Rectal smooth muscle tissue (tissue), 1 donor: ENCODE results near the gene CTDSPL.

Experiments
- H3K27ac ChIP-seq: one replicate; pipeline ENCODE4 v1.7.0; 2013; ENCODE audit warnings: low read depth, low read length, inconsistent platforms
- H3K27me3 ChIP-seq: one replicate; pipeline ENCODE4 v1.7.0; 2013; ENCODE audit warnings: low read length; ENCODE audit not compliant: control insufficient read depth, insufficient read depth
- H3K36me3 ChIP-seq: one replicate; pipeline ENCODE4 v1.7.0; 2013; ENCODE audit warnings: low read length; ENCODE audit not compliant: control insufficient read depth, insufficient read depth
- H3K4me1 ChIP-seq: one replicate; pipeline ENCODE4 v1.7.0; 2013; ENCODE audit warnings: low read length; ENCODE audit not compliant: control insufficient read depth, insufficient read depth
- H3K4me3 ChIP-seq: one replicate; pipeline ENCODE4 v1.7.0; 2013; ENCODE audit warnings: low read length
- H3K9ac ChIP-seq: one replicate; pipeline ENCODE4 v1.7.0; 2013; ENCODE audit warnings: low read length

The CTDSPL gene

DNA sequence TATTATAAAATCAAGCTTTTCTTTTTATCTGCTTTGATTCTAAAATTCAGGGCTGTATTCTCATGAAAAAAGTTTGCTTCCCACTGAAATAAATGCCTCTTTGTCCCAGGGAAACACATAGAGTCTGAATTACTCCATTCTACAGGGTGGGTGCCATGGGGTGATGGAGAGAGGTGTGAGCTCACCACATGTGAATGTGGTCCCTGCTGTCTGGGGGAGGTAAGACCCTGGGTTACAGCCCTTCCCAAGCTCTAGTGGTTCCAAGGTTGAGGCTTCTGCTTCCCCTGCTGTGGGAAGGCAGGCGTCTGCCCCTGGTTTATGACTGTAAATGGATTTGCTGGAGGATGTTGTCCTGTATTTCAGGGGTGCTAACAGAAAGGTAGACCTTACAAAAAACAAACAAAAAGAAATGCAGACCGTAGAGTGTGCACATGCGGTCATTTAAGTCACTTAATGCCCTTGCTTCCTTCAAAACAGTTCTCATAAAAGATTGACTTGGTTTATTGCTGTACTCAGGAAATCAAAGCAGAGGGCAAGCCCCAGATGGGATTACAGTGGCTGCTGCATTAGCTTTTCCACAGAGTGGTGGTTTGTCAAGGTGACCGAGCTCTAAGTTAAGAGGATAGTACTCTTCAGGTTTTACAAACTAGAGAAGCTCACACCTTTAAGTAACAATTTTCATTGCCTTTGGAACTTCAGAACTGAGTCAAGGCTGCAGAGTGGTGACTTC lies 49.2 kb downstream of the CTDSPL start:
- H3K27me3 ChIP-seq, result no peaks in the 10 kb centered on the region
- no peaks in the 10 kb centered on the region for H3K36me3 ChIP-seq
- no peak overlapping the region for H3K9ac ChIP-seq
- H3K4me3 ChIP-seq, result no peak overlapping the region
- peak overlapping the region; percentile 38 for H3K27ac ChIP-seq
- H3K4me1 ChIP-seq, result peaks cover 11% of the 10 kb centered on the region

DNA sequence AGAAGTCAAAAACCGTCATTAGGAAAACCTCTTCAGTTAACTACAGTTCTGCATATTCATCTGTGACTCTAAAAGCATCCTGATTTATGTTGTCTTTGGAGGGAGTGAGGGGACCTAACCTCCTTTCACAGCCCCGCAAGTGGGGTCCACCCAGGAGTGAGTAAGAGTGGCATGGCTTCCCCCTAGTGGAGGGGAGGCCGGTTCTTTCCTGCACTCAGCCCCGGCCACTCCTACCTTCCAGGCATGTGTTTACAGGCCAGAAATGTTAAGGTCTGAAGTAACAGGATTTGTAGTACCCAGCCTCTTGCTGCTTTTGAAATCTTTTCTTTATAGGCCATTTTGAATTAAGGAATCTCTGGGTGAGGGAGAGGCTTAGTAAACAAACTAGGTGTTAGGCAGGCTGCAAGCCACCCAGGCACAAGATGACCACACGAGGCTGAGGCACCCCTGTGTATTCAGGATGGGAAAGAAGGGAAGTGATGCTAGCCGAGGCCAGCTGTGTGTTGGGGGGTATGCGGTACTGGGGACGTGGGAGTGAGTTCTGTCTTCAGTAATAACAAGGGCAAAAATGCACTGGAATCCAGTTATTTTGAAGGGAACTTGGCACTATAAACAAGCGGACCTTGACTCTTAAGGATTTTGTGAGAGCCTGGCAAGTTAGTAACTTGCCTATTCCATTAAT lies 50.5 kb downstream of the CTDSPL start:
- no peaks in the 10 kb centered on the region for H3K27me3 ChIP-seq
- no peak overlapping the region for H3K4me3 ChIP-seq
- H3K27ac ChIP-seq, result no peak overlapping the region
- H3K36me3 ChIP-seq, result no peaks in the 10 kb centered on the region
- H3K9ac ChIP-seq, result no peak overlapping the region
- no peaks in the 10 kb centered on the region for H3K4me1 ChIP-seq

DNA sequence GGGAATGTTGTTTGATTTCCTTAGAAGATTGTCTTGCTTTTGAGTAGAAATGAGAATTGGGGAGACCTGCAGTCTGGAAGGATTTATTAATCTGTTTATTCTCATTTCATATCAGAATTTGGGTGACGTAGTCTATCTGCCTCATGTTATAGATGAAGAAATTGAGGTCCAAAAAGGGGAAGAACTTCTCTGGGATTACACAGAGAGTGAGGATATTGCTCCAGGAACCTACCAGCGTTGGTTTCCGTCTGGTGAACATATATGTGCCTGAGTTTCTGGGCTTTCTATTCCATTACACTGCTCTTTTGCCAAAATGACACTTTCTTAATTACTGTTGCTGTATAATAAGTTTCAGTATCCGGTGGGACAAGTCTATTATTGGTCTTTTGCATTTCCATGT lies 51.8 kb downstream of the CTDSPL start:
- Histone ChIP-seq H3K9ac (no peak overlapping the region), H3K36me3 (no peaks in the 10 kb centered on the region), H3K27me3 (no peaks in the 10 kb centered on the region), H3K27ac (no peak overlapping the region), H3K4me1 (no peaks in the 10 kb centered on the region), H3K4me3 (no peak overlapping the region)

DNA sequence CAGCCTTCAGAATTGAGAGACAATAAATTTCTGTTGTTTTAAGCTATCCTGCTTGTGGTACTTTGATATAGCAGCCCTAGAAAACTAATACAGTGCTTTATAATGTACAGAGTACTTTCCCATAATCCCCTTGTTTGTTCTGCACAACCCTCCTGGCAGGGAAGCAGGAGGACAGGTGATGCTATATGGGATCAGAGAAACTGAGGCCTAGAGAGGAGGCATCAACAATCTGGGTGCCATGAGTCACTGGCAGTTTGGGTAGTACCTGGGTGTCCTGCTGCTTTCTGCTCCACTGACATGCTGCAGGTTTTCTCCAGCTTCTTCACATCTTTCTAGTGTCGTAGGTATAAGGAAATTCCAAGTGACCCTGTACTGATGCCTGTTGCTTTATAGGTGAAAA lies 55.0 kb downstream of the CTDSPL start:
- Histone ChIP-seq H3K4me1 (no peaks in the 10 kb centered on the region), H3K27me3 (no peaks in the 10 kb centered on the region), H3K4me3 (no peak overlapping the region), H3K27ac (no peak overlapping the region), H3K36me3 (no peaks in the 10 kb centered on the region), H3K9ac (no peak overlapping the region)

DNA sequence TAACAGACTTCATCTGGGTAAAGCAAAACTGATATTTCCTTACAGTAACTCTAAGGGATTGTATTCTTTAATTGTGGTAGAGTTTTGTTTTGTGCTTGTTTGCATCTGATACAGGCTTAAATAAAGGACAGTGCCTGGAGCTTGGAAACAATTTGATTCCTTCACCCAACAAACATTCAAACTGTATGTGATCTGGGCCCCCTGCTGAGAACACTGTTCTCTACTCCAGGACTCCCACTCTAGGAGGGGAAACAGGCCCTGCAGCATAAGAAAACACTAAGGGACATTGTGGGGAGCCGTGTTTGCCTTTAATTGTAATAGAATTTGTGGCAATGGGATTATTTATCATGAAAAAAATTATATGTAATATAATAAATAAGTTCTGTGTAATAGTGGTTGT lies 56.9 kb downstream of the CTDSPL start:
- Histone ChIP-seq H3K27ac (no peak overlapping the region), H3K4me3 (no peak overlapping the region), H3K27me3 (no peaks in the 10 kb centered on the region), H3K36me3 (no peaks in the 10 kb centered on the region), H3K4me1 (peaks cover 8% of the 10 kb centered on the region), H3K9ac (no peak overlapping the region)

DNA sequence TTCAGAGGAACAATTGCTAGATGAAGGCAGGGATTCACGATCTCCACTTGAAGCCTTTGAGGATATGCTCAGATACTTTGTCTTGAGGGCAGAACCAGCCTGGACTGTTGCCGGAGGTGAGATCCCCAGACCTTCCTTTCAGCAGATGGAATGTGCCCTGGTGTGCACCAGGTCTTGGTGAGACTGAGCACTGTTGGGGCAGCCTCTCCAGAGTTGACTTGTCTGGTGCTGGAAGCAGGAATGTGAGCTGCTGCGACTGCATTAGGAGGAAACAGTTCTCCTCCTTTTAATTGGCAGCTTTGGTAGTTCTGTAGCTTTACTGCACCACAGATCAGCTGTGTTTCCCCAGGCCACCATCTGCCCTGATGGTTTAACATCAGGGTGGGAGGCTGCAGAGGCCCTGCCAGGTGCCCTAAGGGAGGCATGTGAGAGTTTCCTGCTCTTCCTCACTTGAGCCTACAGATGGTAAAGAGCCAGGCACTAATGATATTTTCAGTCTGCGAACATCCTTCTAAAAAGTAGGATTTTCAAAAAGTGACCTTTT lies 58.5 kb downstream of the CTDSPL start:
- H3K36me3 ChIP-seq, result no peaks in the 10 kb centered on the region
- H3K9ac ChIP-seq, result no peak overlapping the region
- no peak overlapping the region for H3K27ac ChIP-seq
- H3K27me3 ChIP-seq, result no peaks in the 10 kb centered on the region
- H3K4me3 ChIP-seq, result no peak overlapping the region
- H3K4me1 ChIP-seq, result peaks cover 14% of the 10 kb centered on the region

DNA sequence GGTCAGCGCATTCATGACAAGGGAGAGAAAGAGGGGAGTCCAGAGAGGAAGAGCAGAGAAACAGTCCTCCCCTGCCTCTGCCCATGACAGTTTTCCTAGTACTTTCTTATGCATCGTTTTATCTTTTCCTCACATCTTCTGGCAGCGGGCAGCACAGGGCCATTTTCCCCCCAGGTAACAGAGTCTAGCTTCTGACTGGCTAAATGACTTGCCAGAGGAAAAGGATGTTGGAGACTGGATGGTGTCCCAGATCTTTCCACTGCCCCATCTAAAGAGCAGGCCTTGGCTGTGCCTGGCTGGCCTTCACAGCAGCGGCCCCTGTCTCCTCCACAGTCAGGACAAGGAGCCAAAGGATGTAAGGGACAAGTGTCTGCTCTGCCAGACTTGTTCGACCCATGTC lies 59.3 kb downstream of the CTDSPL start:
- Histone ChIP-seq H3K4me1 (peaks cover 15% of the 10 kb centered on the region), H3K9ac (no peak overlapping the region), H3K27me3 (no peaks in the 10 kb centered on the region), H3K36me3 (no peaks in the 10 kb centered on the region), H3K27ac (no peak overlapping the region), H3K4me3 (no peak overlapping the region)

DNA sequence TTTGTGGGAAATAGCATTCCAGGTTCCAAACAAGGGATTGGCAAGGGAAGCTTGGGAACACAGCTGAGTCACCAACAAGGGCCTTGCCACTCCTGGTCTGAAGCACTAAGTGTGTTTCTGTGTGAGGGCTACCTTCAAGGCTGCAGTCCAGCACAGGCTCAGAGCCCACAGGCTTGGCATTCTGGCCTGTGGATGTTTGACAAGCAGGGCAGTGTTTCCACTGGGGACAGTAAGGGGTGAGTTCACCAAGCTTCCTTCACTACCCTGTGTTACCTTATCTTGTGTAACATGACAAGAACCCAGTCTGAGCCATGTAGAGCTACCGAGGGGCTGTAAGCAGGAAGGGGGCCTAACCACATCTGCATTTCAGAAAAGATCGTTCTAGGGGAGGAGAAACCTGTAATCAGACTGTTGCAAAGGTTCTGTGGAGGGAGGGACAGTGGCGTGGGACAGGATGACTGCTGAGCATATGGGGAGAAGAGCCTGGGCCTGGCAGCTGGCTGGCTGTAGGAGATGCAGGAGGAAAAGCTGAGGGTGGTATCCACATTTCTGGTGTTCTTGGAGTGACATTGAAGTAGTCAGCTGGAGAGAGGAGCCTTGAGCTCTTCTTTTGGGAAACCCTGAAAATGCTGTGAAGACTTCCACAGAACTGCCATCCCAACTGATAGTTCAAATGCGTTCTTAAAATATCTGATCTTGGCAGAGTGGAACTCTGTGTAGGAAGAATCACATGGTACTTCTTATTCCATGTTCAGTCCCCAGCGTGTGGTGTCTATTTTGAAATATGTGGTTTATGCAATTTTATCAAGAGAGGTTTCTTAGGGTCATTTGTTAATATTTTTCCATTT lies 61.3 kb downstream of the CTDSPL start:
- Histone ChIP-seq H3K36me3 (no peaks in the 10 kb centered on the region), H3K27ac (peak overlapping the region; percentile 18), H3K4me3 (no peak overlapping the region), H3K27me3 (no peaks in the 10 kb centered on the region), H3K4me1 (peaks cover 15% of the 10 kb centered on the region), H3K9ac (no peak overlapping the region)

DNA sequence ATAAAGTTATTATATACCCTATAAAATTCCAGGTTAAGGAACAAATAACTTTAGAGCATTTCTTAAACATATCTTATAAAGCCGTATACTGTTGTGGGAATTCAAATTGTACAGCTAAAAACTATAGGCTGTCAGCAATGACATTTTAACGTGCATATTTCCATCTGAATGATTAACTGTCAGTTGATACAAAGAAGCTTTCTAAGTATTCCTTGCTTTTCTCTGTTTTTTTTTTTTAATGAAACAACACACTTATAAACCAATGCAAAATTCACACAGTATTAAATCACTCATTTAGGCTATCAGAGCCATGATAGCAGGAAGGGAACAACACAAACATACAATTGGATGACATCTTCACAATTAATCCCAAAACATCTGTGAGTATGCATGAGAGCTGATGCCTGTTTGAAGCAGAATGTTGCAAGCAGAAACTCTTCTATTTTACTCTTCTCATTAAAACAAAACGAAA lies 61.9 kb downstream of the CTDSPL start:
- H3K4me1 ChIP-seq, result peaks cover 15% of the 10 kb centered on the region
- H3K27ac ChIP-seq, result no peak overlapping the region

DNA sequence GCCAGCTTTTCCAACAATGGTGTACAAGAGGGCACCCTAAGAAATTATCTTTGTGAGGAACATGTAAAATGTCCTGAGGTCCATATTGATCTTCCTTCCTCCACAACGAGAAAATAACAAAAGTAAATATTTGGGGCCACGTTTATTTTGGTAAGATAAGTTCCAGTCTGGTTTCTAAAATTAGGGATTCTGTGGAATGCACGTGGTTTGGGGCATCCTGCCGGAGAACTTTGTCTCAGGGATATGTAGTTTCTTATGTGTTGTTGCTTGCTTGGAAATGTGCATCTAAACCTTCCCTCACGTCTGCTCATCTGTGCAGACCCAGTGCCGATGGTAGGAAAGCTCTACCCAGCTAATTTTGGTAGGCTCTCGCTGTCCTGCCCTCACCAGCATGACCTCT lies 62.8 kb downstream of the CTDSPL start:
- no peaks in the 10 kb centered on the region for H3K36me3 ChIP-seq
- H3K27ac ChIP-seq, result no peak overlapping the region
- peak overlapping the region; percentile 20 for H3K4me3 ChIP-seq
- H3K27me3 ChIP-seq, result no peaks in the 10 kb centered on the region
- H3K4me1 ChIP-seq, result peaks cover 15% of the 10 kb centered on the region
- H3K9ac ChIP-seq, result no peak overlapping the region

More for the DNA sequence above, 61.9 kb downstream of the CTDSPL start:
- no peaks in the 10 kb centered on the region for H3K36me3 ChIP-seq
- no peak overlapping the region for H3K4me3 ChIP-seq
- H3K27me3 ChIP-seq, result no peaks in the 10 kb centered on the region
- no peak overlapping the region for H3K9ac ChIP-seq

DNA sequence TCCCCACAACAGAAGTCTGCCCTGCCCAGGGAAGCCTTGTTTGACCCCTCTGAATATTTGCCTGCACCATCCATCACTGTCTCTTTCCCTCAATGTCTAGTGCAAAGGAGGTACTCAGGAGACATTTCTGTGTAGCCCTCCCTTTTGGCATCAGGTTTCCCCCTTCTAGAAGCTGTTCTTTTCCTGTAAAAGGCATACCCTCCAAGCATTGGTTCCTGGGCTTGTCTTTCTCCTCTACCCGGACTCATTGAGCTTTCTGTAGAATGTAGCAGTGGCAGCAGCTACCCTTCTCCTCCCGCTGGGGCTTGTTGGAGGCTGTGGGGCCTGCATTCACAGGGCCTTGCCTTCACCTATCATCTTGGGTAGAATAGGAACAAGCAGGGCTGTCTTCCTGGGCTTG lies 63.5 kb downstream of the CTDSPL start:
- H3K4me1 ChIP-seq, result peaks cover 15% of the 10 kb centered on the region
- no peaks in the 10 kb centered on the region for H3K36me3 ChIP-seq
- no peaks in the 10 kb centered on the region for H3K27me3 ChIP-seq
- H3K9ac ChIP-seq, result no peak overlapping the region
- no peak overlapping the region for H3K27ac ChIP-seq
- no peak overlapping the region for H3K4me3 ChIP-seq

DNA sequence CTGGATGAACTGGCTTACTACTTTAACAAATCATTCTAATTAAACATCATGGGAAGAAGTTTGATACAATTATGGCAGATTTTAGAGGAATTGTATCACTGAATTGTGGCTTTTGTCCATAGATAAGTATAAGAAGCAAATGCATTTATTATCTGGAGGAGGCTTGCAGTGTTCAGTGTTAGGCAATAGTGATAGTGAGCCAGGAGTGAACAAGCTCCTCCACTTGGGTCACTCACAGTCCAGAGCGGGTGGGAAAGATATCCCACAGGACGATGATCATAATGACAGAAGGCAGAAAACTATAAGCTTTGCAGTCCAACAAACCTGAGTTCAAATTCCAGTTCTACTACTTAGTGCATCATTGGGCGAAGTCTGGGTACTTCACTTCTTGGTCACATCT lies 64.9 kb downstream of the CTDSPL start:
- Histone ChIP-seq H3K27ac (no peak overlapping the region), H3K36me3 (no peaks in the 10 kb centered on the region), H3K27me3 (no peaks in the 10 kb centered on the region), H3K4me1 (peaks cover 19% of the 10 kb centered on the region), H3K4me3 (no peak overlapping the region), H3K9ac (no peak overlapping the region)
